Gastrocnemius medialis (tissue), 4 donors: Measurements from ENCODE around the gene CGREF1.

Experiments
- CTCF ChIP-seq, 5 experiments: fragments of 450-650 bp in 3 of 5; fragments of 200-600 bp in 2 of 5; sonication (generic) in 2 of 5; IDR thresholded peaks in 4 of 5; conservative IDR thresholded peaks in 1 of 5; 1 replicate in 4 of 5; 2 replicates in 1 of 5; pipeline ENCODE4 v1.5.1; 2016 to 2019; ENCODE audit warnings: antibody characterized with exemption in 5 of 5, mild to moderate bottlenecking in 3 of 5, moderate library complexity in 3 of 5
- POLR2A ChIP-seq, 2 donors: fragments of 450-650 bp; IDR thresholded peaks; one replicate each; pipeline ENCODE4 v1.6.1; 2017; ENCODE audit warnings: antibody characterized with exemption in 2 of 2, mild to moderate bottlenecking in 2 of 2, moderate library complexity in 2 of 2

GRCh38 chr2:27127883-27128667, 9.1 kb upstream of the CGREF1 start:
- TF ChIP-seq CTCF (IDR thresholded peaks at IDR 0.05 in 4 of 5, conservative IDR thresholded peaks at IDR 0.05 in 1 of 5) = no peak
- no peak for TF ChIP-seq POLR2A (IDR thresholded peaks at IDR 0.05)
